WTC11 (cell line): ENCODE data around the gene NNAT. TPM values are rescaled to one million over a fixed set of nuclear protein-coding genes. Genes with fewer than 3 reads are reported as not detected.

Experiments
- ATAC-seq: fragments of 200-7000 bp; cut with Tn5 transposase; 2 replicates; pipeline ENCODE4 v1.10.0; 2021; ENCODE audit warnings: mild to moderate bottlenecking, moderate library complexity
- CTCF ChIA-PET: fragments of 300-600 bp; sonication (Branson Sonifier 250); formaldehyde crosslinking; loops from one replicate; lab custom pipeline; 2021; ENCODE audit warnings: antibody characterized with exemption; lab: Charles Lee
- POLR2A ChIA-PET: fragments of 350-600 bp; sonication (Branson Sonifier 250); formaldehyde crosslinking; loops from one replicate; lab custom pipeline; 2021; ENCODE audit warnings: antibody characterized with exemption; lab: Charles Lee
- DNase-seq: peaks from one replicate; pipeline ENCODE4 v3.0.0; 2021; ENCODE audit warnings: low spot score
- H3K27ac Mint-ChIP-seq: 2 replicates; pipeline ENCODE4 v1.8.0; 2021; ENCODE audit warnings: mixed read lengths
- H3K27me3 Mint-ChIP-seq: 2 replicates; pipeline ENCODE4 v1.8.0; 2021; ENCODE audit warnings: low read depth, mild to moderate bottlenecking, moderate library complexity, mixed read lengths
- H3K36me3 Mint-ChIP-seq: 2 replicates; pipeline ENCODE4 v1.8.0; 2021; ENCODE audit warnings: mixed read lengths
- H3K4me1 Mint-ChIP-seq: 2 replicates; pipeline ENCODE4 v1.8.0; 2022; ENCODE audit warnings: mixed read lengths
- H3K4me3 Mint-ChIP-seq: 2 replicates; pipeline ENCODE4 v1.8.0; 2021; ENCODE audit warnings: mild to moderate bottlenecking, moderate library complexity, mixed read lengths
- H3K9me3 Mint-ChIP-seq: 2 replicates; pipeline ENCODE4 v1.8.0; 2021; ENCODE audit warnings: mixed read lengths
- IRF2 ChIP-seq: sonication (generic); formaldehyde crosslinking; IDR thresholded peaks from 2 replicates; pipeline ENCODE4 v1.8.0; 2022; ENCODE audit warnings: low read depth, missing genetic modification reagents, borderline replicate concordance
- KAT7 ChIP-seq: sonication (generic); formaldehyde crosslinking; IDR thresholded peaks from 2 replicates; pipeline ENCODE4 v1.8.1; 2023; ENCODE audit warnings: missing genetic modification reagents, mild to moderate bottlenecking, borderline replicate concordance
- NFATC4 ChIP-seq: fragments of 250-450 bp; sonication (Bioruptor Pico); IDR thresholded peaks from 2 replicates; pipeline ENCODE4 v1.9.0; 2021; ENCODE audit warnings: mild to moderate bottlenecking
- NR3C1 ChIP-seq: sonication (generic); formaldehyde crosslinking; conservative IDR thresholded peaks from 2 replicates; pipeline ENCODE4 v1.8.1; 2023; ENCODE audit warnings: low read depth, mild to moderate bottlenecking, missing genetic modification reagents
- SOX15 ChIP-seq: fragments of 250-450 bp; sonication (Bioruptor Pico); IDR thresholded peaks from 2 replicates; pipeline ENCODE4 v1.9.0; 2021; ENCODE audit warnings: mild to moderate bottlenecking
- TEAD4 ChIP-seq: sonication (generic); formaldehyde crosslinking; IDR thresholded peaks from 2 replicates; pipeline ENCODE4 v1.8.0; 2022; ENCODE audit warnings: mild to moderate bottlenecking, missing genetic modification reagents
- ZNF219 ChIP-seq: sonication (generic); formaldehyde crosslinking; IDR thresholded peaks from 2 replicates; pipeline ENCODE4 v1.8.0; 2023; ENCODE audit warnings: missing genetic modification reagents, mild to moderate bottlenecking, borderline replicate concordance
- ZNF317 ChIP-seq: sonication (generic); formaldehyde crosslinking; IDR thresholded peaks from 2 replicates; pipeline ENCODE4 v1.8.1; 2023; ENCODE audit warnings: low read depth, mild to moderate bottlenecking, moderate library complexity, missing genetic modification reagents, borderline replicate concordance
- ZNF423 ChIP-seq: fragments of 250-450 bp; sonication (Bioruptor Pico); IDR thresholded peaks from 2 replicates; pipeline ENCODE4 v2.1.2; 2022; ENCODE audit warnings: mild to moderate bottlenecking, moderate library complexity
- ZNF671 ChIP-seq: fragments of 250-450 bp; sonication (Bioruptor Pico); IDR thresholded peaks from 2 replicates; pipeline ENCODE4 v1.8.0; 2021; ENCODE audit warnings: mild to moderate bottlenecking
- total RNA-seq: library from RNA; stranded (reverse); gene quantifications from 3 replicates; pipeline ENCODE4 v1.2.3, GENCODE V29; 2021
- TF ChIP-seq, protein P1 (sequence below): sonication (generic); formaldehyde crosslinking; IDR thresholded peaks from 2 replicates; pipeline ENCODE4 v1.8.1; 2023; ENCODE audit warnings: mild to moderate bottlenecking, missing genetic modification reagents, moderate library complexity
- TF ChIP-seq, protein P2 (sequence below): sonication (generic); formaldehyde crosslinking; IDR thresholded peaks from 2 replicates; pipeline ENCODE4 v1.8.1; 2023; ENCODE audit warnings: mild to moderate bottlenecking, moderate library complexity, missing genetic modification reagents
- TF ChIP-seq, protein P3 (sequence below): fragments of 250-450 bp; sonication (Bioruptor Pico); IDR thresholded peaks from 2 replicates; pipeline ENCODE4 v2.1.2; 2022; ENCODE audit warnings: mild to moderate bottlenecking, moderate library complexity
- TF ChIP-seq, protein P4 (sequence below): sonication (generic); formaldehyde crosslinking; IDR thresholded peaks from 2 replicates; pipeline ENCODE4 v1.8.1; 2022; ENCODE audit warnings: mild to moderate bottlenecking, moderate library complexity, missing genetic modification reagents
- TF ChIP-seq, protein P5 (sequence below): sonication (generic); formaldehyde crosslinking; IDR thresholded peaks from 2 replicates; pipeline ENCODE4 v1.8.1; 2023; ENCODE audit warnings: mild to moderate bottlenecking, missing genetic modification reagents
- TF ChIP-seq, protein P6 (sequence below): sonication (generic); formaldehyde crosslinking; IDR thresholded peaks from 2 replicates; pipeline ENCODE4 v1.8.1; 2023; ENCODE audit warnings: mild to moderate bottlenecking, missing genetic modification reagents, moderate library complexity

Gene NNAT
- total RNA-seq, 1 experiment from 2014 or later, result 90.0 TPM

DNA sequence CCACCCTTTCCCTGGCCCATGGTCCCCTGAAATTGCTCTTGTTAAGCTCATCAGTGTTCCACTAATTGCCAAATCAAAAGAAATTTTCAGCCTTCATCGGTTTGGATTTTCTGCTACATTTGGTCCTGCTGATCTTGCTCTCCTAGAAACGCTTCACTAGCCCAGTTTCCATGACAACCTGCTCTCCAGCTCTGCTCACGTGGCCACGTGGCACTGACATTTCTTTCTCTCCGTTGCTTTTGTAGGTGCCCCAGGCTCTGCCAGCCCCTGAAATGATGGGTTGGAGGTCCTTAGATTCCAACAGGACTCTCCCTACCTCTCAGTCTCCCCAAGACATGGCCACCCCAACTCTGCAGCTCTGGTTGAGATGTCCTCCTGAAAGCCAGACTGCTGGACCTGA lies 45.8 kb upstream of the NNAT start (continued):
- TF ChIP-seq IRF2 (CRISPR knock-in tag), result no peak
- no peak for TF ChIP-seq ZNF219 (CRISPR knock-in tag)
- TF ChIP-seq, protein P1, sequence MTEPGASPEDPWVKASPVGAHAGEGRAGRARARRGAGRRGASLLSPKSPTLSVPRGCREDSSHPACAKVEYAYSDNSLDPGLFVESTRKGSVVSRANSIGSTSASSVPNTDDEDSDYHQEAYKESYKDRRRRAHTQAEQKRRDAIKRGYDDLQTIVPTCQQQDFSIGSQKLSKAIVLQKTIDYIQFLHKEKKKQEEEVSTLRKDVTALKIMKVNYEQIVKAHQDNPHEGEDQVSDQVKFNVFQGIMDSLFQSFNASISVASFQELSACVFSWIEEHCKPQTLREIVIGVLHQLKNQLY, result no peak
- TF ChIP-seq, all 79 proteins: peak for 0

DNA sequence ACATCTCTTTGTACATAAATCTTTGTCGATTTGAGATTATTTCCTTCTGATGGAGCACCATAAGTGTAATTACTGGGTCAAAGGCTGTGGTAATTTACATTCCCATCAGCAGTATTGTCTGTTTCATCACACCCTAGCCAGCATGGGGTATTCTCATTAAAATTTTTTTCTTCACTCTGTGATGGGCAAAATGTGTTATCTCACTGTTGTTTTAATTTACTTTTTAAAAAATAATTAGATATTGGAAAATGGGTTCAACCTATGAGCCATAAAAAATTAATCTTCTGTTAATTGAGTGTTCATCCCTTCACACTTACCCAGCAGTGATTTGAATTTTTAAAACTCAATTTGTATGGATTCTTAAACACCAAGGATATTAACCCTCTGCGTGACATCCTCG lies 44.0 kb upstream of the NNAT start:
- Mint-ChIP-seq H3K9me3 (peaks cover 19% of the 10 kb centered on the region), H3K4me3 (no peak overlapping the region), H3K27me3 (peaks cover 5% of the 10 kb centered on the region), H3K4me1 (peaks cover 7% of the 10 kb centered on the region), H3K36me3 (peaks cover 5% of the 10 kb centered on the region), H3K27ac (no peak overlapping the region)
- ATAC-seq, result no peak
- POLR2A ChIA-PET, result no interaction called here
- DNase-seq, result no peak
- TF ChIP-seq, protein P2, sequence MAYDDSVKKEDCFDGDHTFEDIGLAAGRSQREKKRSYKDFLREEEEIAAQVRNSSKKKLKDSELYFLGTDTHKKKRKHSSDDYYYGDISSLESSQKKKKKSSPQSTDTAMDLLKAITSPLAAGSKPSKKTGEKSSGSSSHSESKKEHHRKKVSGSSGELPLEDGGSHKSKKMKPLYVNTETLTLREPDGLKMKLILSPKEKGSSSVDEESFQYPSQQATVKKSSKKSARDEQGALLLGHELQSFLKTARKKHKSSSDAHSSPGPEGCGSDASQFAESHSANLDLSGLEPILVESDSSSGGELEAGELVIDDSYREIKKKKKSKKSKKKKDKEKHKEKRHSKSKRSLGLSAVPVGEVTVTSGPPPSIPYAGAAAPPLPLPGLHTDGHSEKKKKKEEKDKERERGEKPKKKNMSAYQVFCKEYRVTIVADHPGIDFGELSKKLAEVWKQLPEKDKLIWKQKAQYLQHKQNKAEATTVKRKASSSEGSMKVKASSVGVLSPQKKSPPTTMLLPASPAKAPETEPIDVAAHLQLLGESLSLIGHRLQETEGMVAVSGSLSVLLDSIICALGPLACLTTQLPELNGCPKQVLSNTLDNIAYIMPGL (CRISPR knock-in tag), result no peak
- TF ChIP-seq, protein P3, sequence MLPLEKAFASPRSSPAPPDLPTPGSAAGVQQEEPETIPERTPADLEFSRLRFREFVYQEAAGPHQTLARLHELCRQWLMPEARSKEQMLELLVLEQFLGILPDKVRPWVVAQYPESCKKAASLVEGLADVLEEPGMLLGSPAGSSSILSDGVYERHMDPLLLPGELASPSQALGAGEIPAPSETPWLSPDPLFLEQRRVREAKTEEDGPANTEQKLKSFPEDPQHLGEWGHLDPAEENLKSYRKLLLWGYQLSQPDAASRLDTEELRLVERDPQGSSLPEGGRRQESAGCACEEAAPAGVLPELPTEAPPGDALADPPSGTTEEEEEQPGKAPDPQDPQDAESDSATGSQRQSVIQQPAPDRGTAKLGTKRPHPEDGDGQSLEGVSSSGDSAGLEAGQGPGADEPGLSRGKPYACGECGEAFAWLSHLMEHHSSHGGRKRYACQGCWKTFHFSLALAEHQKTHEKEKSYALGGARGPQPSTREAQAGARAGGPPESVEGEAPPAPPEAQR (CRISPR knock-in tag), result no peak
- TF ChIP-seq, protein P4, sequence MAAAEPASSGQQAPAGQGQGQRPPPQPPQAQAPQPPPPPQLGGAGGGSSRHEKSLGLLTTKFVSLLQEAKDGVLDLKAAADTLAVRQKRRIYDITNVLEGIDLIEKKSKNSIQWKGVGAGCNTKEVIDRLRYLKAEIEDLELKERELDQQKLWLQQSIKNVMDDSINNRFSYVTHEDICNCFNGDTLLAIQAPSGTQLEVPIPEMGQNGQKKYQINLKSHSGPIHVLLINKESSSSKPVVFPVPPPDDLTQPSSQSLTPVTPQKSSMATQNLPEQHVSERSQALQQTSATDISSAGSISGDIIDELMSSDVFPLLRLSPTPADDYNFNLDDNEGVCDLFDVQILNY (CRISPR knock-in tag), result no peak
- TF ChIP-seq, protein P5, sequence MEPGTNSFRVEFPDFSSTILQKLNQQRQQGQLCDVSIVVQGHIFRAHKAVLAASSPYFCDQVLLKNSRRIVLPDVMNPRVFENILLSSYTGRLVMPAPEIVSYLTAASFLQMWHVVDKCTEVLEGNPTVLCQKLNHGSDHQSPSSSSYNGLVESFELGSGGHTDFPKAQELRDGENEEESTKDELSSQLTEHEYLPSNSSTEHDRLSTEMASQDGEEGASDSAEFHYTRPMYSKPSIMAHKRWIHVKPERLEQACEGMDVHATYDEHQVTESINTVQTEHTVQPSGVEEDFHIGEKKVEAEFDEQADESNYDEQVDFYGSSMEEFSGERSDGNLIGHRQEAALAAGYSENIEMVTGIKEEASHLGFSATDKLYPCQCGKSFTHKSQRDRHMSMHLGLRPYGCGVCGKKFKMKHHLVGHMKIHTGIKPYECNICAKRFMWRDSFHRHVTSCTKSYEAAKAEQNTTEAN (CRISPR knock-in tag), result no peak
- CTCF ChIA-PET, result interaction anchor here (0.9 to 1.1 kb wide), 2 partner anchors 81 to 84 kb away, joined by 3 read pairs; no protein-coding TSS in a partner anchor

DNA sequence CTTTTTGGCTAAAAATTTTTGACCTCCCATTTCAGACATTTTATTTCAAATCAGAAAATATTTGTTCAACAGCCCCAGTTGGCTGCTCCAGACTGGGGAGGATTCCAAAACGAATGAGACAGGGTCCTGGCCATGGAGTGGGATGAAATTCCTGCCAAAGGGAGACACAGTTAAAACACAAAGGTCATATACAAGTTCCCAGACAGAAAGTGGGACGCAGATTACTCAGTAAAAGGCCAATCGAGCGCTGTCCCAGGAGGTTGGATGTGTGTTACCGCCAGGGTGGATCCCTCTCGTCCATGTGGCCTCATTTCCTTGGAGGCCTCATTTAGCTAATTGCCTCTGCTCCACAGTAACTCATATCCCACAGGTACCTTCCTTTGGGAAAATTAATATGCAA lies 41.8 kb upstream of the NNAT start:
- H3K27ac Mint-ChIP-seq, result no peak overlapping the region
- DNase-seq (no peak), ATAC-seq (no peak)
- H3K4me1 Mint-ChIP-seq, result peaks cover 7% of the 10 kb centered on the region
- H3K36me3 Mint-ChIP-seq, result peaks cover 14% of the 10 kb centered on the region
- ChIA-PET CTCF (interaction anchor here (1.1 kb wide), 1 partner anchor 42 kb away, joined by 3 read pairs; the partner anchor contains the start of gene NNAT), POLR2A (no interaction called here)
- TF ChIP-seq, protein P6, sequence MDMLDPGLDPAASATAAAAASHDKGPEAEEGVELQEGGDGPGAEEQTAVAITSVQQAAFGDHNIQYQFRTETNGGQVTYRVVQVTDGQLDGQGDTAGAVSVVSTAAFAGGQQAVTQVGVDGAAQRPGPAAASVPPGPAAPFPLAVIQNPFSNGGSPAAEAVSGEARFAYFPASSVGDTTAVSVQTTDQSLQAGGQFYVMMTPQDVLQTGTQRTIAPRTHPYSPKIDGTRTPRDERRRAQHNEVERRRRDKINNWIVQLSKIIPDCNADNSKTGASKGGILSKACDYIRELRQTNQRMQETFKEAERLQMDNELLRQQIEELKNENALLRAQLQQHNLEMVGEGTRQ (CRISPR knock-in tag), result no peak
- TF ChIP-seq SOX15 (CRISPR knock-in tag), result no peak
- TF ChIP-seq NR3C1 (CRISPR knock-in tag), result no peak
- no peak for TF ChIP-seq KAT7 (CRISPR knock-in tag)
- no peak for TF ChIP-seq ZNF671
- TF ChIP-seq TEAD4 (CRISPR knock-in tag), result no peak
- TF ChIP-seq ZNF317 (CRISPR knock-in tag), result no peak
- TF ChIP-seq NFATC4 (CRISPR knock-in tag), result no peak
- TF ChIP-seq ZNF423 (CRISPR knock-in tag), result no peak
- TF ChIP-seq, protein P4 (CRISPR knock-in tag), result no peak
- TF ChIP-seq, all 79 proteins: peak for 0
- Mint-ChIP-seq H3K9me3 (peaks cover 30% of the 10 kb centered on the region), H3K27me3 (peaks cover 5% of the 10 kb centered on the region), H3K4me3 (no peak overlapping the region)
